Activated CD8-positive, alpha-beta memory T cell treated with anti-CD3 and anti-CD28 coated beads, Interleukin-2, amount 50 U/mL, for 4 hours (primary cell): ENCODE data around the gene CD58.

Source experiments
- DNase-seq: peaks from one replicate; pipeline ENCODE4 v3.0.0-alpha.2; 2020

The CD58 gene

GRCh38 chr1:116508085-116508983 lies 62.5 kb downstream of the CD58 start:
- no peak for DNase-seq

- no peak for DNase-seq
Observed at GRCh38 chr1:116507631-116508030, 63.2 kb downstream of the CD58 start.

DNA sequence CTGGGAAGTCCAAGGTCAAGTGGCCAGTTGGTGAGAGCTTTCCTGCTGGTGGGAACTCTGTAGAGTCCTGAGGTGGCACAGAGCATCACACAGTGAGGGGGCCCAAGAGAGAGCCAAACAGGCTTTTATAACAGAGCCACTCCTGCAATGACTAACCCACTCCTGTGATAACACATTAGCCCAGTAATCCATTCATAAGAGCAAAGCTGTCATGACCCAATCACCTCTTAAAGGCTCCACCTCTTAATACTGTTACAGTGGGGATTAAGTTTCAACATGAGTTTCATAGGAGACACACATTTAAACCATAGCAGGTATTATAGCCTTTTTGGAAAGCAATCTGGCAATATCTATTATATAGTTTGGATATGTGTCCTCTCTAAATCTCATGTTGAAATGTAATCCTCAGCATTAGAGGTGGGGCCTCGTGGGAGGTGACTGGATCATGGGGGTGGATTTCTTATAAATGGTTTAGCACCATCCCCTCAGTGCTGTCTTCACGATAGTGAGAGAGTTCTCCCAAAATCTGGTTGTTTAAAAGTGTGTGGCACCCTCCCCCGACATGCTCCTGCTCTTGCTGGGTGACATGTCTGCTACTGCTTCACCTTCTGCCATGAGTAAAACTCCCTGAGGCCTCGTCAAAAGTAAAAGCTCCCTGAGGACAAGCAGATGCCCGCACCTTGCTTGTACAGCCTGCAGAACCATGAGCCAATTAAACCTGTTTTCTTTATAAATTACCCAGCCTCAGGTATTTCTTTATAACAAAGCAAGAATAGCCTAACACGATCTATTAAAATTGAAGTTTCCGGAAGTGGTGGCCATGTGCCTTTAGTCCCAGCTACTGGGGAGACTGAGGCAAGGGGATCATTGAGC lies 64.5 kb downstream of the CD58 start:
- no peak for DNase-seq

- DNase-seq, result peak; percentile 83
Observed at GRCh38 chr1:116504308-116505156, 66.3 kb downstream of the CD58 start.

GRCh38 chr1:116503546-116504307 lies 67.1 kb downstream of the CD58 start:
- DNase-seq, result no peak

GRCh38 chr1:116502671-116503314 lies 68.0 kb downstream of the CD58 start:
- DNase-seq, result no peak

DNA sequence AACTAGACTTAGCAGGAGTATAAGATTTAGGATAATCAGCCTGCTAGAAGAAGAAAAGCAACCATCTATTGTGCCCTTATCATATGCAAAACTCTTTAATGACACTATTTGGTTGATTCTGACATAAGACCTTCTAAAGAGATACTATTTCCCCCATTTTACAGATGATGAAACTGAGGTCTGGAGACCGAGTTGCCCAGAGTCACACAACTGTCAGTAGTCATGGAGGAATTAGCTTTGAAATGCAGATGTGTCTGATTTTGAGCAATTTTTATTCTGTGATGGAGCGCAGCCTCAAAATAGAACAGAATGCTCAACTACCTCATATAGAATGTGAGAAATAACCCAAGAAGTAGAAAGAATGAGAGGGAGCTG lies 69.0 kb downstream of the CD58 start:
- DNase-seq, result no peak

- no peak for DNase-seq
Observed at GRCh38 chr1:116501125-116501869, 69.5 kb downstream of the CD58 start.

DNA sequence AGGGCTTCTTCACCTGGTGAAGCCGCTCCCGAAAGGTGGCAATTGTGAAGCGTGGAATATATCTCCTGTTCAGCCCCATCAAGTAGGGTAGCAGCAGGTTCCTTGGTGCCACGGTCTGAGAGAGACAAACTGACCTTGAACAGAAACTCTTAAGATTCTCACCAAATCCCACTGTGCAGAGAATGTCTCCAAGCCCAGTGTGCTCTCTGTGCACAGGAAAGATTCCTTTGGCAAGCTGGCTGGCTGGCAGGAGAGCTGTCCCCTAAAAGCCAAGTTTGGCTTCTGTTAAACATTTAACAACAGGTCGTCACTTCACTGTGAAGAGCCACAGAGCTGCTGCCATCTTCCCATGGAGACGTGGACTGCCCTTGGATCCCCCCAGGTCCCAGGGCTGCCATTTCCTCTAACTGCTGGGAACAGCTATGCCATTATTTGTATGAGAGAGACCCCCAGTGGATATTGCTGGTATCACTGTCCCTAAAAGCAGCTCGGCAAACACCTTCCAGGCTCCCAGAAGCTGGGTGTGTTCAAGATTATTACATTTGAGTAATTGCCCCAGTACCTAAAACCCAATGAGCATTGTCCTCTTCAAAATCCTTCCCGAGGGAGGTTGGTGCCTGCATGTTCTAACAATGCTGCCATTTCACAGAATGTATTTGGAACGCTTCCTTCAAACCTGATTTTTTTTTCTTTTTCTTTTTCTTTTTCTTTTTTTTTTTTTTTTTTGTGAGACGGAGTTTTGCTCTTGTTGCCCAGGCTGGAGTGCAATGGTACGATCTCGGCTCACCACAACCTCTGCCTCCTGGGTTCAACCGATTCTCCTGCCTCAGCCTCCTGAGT lies 71.8 kb downstream of the CD58 start:
- DNase-seq, result peak; percentile 48

DNA sequence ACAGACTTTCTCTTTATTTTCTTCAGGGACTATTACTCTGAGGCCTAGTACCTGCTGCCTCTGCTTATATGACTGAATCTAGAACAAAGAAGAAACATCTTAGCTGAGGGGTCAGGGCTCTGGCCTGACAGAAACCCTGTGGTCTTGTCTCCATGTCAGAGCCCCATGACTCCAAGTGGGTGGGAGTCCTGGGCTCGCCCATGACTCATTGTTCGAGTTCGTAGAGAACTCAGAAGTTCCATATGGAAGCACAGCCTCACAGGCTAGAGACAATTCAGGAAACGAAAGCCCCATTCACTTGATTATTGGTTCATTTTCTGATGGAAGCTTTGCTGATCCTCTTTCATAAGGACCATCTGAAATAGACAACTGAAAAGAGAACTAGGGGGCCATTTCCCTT lies 73.2 kb downstream of the CD58 start:
- DNase-seq, result no peak

GRCh38 chr1:116496898-116497297 lies 73.9 kb downstream of the CD58 start:
- DNase-seq, result no peak

GRCh38 chr1:116496380-116496779 lies 74.4 kb downstream of the CD58 start:
- no peak for DNase-seq

GRCh38 chr1:116495535-116495934 lies 75.3 kb downstream of the CD58 start:
- no peak for DNase-seq

DNA sequence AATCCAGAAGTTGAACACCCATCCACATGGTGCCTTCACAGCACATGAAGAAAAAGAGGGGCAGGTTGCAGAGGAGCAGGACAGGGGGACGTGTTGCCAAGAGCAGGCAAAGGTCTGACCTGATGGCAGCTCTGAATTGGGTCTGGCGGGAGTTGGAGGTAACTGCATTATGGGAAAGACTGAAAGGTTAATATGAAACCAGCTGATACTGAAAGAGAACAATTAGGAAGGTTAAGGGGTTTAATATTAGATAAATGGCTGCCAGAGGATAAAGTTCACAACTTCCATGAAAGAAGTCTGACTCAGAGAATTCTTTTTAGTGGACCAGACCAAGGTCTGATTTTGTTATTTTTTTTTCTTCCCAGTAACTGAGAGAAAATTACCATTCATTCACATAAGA lies 76.1 kb downstream of the CD58 start:
- no peak for DNase-seq

DNA sequence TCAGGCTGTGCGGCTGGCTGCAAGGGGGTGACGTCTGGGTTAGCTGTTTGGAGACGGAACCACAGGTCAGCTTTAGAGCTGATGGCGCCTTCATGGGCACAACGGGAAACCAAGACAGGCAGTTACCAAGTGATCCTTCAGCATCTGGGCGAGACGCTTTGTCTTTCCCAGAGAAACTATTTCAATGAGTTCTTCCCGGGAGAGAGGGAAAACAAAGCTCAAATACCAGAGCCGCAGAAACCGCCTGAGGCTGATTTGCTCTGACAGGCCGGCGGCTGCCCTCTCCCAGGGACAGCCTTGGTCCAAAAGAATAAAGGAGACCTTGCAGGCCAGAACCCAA lies 76.5 kb downstream of the CD58 start:
- DNase-seq, result no peak

DNA sequence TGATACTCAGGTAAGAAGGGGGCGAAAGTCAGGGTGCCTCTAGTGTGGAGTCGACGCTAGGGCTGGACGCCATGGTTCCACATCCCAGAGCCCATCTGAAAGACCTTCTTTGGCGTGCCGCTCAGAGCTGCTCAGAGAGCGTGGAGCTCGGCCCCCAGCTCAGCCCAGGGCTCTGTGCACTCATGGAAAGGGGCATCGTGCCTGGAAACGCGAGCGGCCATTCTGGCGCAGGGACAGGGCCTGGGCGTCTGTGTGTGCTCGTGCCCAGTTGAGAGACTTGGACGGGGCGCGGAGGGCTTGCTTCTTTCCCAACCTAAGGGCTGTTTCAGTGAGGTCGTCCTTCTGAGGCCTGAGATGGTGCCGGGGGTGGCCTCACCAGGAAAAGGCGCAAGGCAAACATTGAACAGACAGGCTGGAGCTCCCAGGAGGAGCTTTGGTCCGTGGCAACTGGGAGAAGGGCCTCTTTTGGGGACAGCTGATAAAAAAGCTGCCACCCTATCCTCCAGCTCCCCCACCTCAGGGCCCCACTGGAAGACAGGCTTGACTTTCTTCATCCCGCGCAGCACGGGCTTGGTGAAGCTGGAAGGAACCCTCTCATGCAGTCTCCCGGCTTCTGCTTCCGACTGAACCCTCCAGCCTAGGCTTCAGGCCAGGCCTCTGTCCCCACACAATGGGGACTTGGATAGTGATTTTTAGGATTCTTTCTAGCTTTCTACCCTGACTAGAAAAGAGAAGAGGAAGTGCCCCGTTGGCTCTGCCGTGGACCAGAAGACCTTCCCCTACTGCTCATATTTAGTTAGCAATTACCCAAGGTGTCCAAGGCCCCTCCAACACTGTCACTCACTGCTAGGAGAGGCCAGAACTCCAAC lies 77.1 kb downstream of the CD58 start:
- no peak for DNase-seq

- DNase-seq, result no peak
Observed at GRCh38 chr1:116493036-116493435, 77.8 kb downstream of the CD58 start.

GRCh38 chr1:116492358-116492811 lies 78.4 kb downstream of the CD58 start:
- DNase-seq, result no peak
